Dermis microvascular lymphatic vessel endothelial cell (primary cell): ENCODE results near the gene COL25A1. TPM values are rescaled to one million over a fixed set of nuclear protein-coding genes. Genes with fewer than 3 reads are reported as not detected.

Experiments used
- DNase-seq, 2 donors: peaks; one replicate each; pipeline versions ENCODE4 v3.0.0 to v3.0.0-alpha.2; 2010; ENCODE audit warnings: low read depth in 2 of 2
- total RNA-seq: library from RNA; depleted of rRNA; stranded (reverse); fragments of >200 nt; gene quantifications from 2 replicates; pipeline ENCODE4 v1.2.1, GENCODE V29; 2014

COL25A1 gene
- total RNA-seq, 1 donor from 2014 or later: 0.13 TPM

GRCh38 chr4:108922191-108922590 is 380.3 kb downstream of the COL25A1 start:
- DNase-seq: no peak

- DNase-seq: no peak
Measured at GRCh38 chr4:108920395-108921087, 381.9 kb downstream of the COL25A1 start.

- DNase-seq: no peak
Measured at GRCh38 chr4:108919226-108919893, 383.1 kb downstream of the COL25A1 start.

- DNase-seq: peak in 1 of 2 donors; percentile 1
Measured at GRCh38 chr4:108917255-108917654, 385.2 kb downstream of the COL25A1 start.

- no peak for DNase-seq
Measured at GRCh38 chr4:108916638-108917037, 385.8 kb downstream of the COL25A1 start.

- no peak for DNase-seq
Measured at GRCh38 chr4:108906866-108907367, 395.5 kb downstream of the COL25A1 start.

GRCh38 chr4:108906006-108906405 is 396.5 kb downstream of the COL25A1 start:
- no peak for DNase-seq

- no peak for DNase-seq
Measured at GRCh38 chr4:108903464-108904221, 398.8 kb downstream of the COL25A1 start.

GRCh38 chr4:108902769-108903168 is 399.7 kb downstream of the COL25A1 start:
- no peak for DNase-seq

GRCh38 chr4:108901291-108901690 is 401.2 kb downstream of the COL25A1 start:
- DNase-seq: no peak

GRCh38 chr4:108900018-108900580 is 402.4 kb downstream of the COL25A1 start:
- DNase-seq: no peak

GRCh38 chr4:108893468-108893867 is 409.0 kb downstream of the COL25A1 start:
- DNase-seq: no peak

- no peak for DNase-seq
Measured at GRCh38 chr4:108891896-108892590, 410.4 kb downstream of the COL25A1 start.

- DNase-seq: no peak
Measured at GRCh38 chr4:108890484-108890881, 412.0 kb downstream of the COL25A1 start.

GRCh38 chr4:108889696-108890483 is 412.6 kb downstream of the COL25A1 start:
- DNase-seq: peak in 1 of 2 donors; percentile 82

- DNase-seq: no peak
Measured at GRCh38 chr4:108888769-108889168, 413.7 kb downstream of the COL25A1 start.

GRCh38 chr4:108887034-108887433 is 415.4 kb downstream of the COL25A1 start:
- DNase-seq: no peak

- peak in 1 of 2 donors; percentile 14 for DNase-seq
Measured at GRCh38 chr4:108885211-108885610, 417.2 kb downstream of the COL25A1 start.

- DNase-seq: no peak
Measured at GRCh38 chr4:108884596-108884995, 417.9 kb downstream of the COL25A1 start.

- DNase-seq: no peak
Measured at GRCh38 chr4:108881986-108882385, 420.5 kb downstream of the COL25A1 start.
